HUES64 (cell line): Measurements from ENCODE around the gene ANKRD45.
"Not testable (repeated sequence)": the region's sequence is repeated elsewhere in the genome, so short reads cannot be mapped to it uniquely, and the experiment has no call there.

Experiments
- H3K27ac ChIP-seq: 2 replicates; pipeline ENCODE4 v1.7.0; 2013; ENCODE audit warnings: low read depth, low read length, inconsistent platforms
- H3K27me3 ChIP-seq: 2 replicates; pipeline ENCODE4 v1.6.1; 2013; ENCODE audit warnings: mild to moderate bottlenecking, low read length; ENCODE audit not compliant: insufficient read depth
- H3K36me3 ChIP-seq: 2 replicates; pipeline ENCODE4 v1.6.1; 2013; ENCODE audit warnings: mild to moderate bottlenecking, low read length; ENCODE audit not compliant: insufficient read depth
- H3K4me1 ChIP-seq: 2 replicates; pipeline ENCODE4 v1.6.1; 2013; ENCODE audit warnings: mild to moderate bottlenecking, low read length, moderate library complexity; ENCODE audit not compliant: insufficient read depth
- H3K4me3 ChIP-seq: 2 replicates; pipeline ENCODE4 v1.5.1; 2013; ENCODE audit warnings: mild to moderate bottlenecking, low read length, moderate library complexity
- H3K9ac ChIP-seq: 2 replicates; pipeline ENCODE4 v1.6.1; 2013; ENCODE audit warnings: mild to moderate bottlenecking, low read depth, low read length
- H3K9me3 ChIP-seq: 2 replicates; pipeline ENCODE4 v1.6.1; 2013; ENCODE audit warnings: low read depth, low read length; ENCODE audit not compliant: insufficient read depth
- WGBS: fragments of 150-250, 120-280 bp; methylation state at CpG from one replicate; pipeline ENCODE4 v1.1.7; 2013; ENCODE audit warnings: missing lambda C conversion rate; 5-methylcytosine and 5-hydroxymethylcytosine counted together

ANKRD45 gene

DNA sequence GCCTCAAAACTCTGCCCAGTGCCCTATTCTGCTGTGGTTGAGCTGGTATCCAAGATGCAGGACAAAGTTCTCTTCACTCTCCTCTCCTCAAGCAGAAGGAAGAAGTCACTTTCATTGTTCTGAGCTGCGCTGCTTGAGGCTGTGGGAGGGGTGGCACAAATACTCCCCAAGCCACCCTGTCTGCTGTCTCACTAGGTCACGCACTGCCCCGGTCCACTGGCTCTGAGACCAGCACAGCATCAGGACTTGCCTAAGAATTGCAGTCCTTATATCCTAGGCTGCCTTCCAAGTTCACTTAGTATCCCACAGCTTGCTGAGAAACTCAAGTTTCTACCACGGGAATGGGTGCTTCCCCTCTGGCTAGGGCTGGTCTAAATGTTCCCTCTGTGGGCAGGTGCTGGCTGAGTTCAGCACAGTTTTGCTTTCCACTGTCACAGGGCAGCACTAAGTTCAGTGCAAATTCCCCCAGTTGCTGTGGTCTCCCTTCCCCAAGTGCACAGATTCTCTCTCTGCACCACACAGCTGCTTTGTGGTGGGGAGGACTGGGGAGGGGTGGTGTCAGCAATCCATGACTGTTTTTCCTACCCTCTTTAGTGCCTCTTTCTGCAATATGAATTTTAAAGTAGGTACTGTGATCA lies 99.2 kb downstream of the ANKRD45 start:
- Histone ChIP-seq H3K9ac (no peak overlapping the region), H3K4me1 (no peaks in the 10 kb centered on the region), H3K4me3 (no peak overlapping the region), H3K36me3 (no peaks in the 10 kb centered on the region), H3K27me3 (no peaks in the 10 kb centered on the region), H3K27ac (no peak overlapping the region), H3K9me3 (no peaks in the 10 kb centered on the region)
- 83% methylated on average over 4 of the region's 4 CpGs for WGBS

DNA sequence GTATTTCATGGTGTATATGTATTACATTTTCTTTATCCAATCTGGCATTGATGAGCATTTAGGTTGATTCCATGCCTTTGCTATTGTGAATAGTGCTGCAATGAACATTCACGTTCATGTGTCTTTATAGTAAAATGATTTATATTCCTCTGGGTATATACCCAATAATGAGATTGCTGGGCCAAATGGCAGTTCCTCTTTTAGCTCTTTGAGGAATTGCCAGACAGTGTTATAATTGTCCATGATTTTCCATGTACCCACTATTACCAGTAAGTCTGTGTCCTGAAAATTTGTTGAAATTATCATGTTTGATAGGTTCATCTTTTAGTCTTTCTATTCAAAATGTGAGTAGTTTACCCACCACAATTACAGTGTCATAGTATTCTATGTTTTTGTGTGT lies 101.2 kb downstream of the ANKRD45 start:
- Histone ChIP-seq H3K27me3 (no peaks in the 10 kb centered on the region), H3K9me3 (no peaks in the 10 kb centered on the region), H3K4me1 (no peaks in the 10 kb centered on the region), H3K27ac (no peak overlapping the region), H3K36me3 (no peaks in the 10 kb centered on the region), H3K4me3 (no peak overlapping the region), H3K9ac (no peak overlapping the region)
- 100% methylated on average over 1 of the region's 1 CpG for WGBS

DNA sequence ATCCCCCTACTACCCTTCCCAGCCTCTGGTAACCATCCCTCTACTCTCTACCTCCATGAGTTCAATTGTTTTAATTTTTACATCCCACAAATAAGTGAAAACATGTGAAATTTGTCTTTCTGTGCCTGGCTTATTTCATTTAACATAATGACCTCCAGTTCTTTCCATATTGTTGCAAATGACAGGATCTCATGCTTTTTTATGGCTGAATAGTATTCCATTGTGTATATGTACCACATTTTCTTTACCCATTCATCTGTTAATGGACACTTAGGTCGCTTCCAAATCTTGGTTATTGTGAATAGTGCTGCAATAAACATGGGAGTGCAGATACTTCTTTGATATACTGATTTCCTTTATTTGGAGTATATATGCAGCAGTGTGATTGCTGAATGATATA lies 105.8 kb downstream of the ANKRD45 start:
- not testable (repeated sequence) for H3K4me1 ChIP-seq, H3K4me3 ChIP-seq, H3K36me3 ChIP-seq, H3K9me3 ChIP-seq, H3K27me3 ChIP-seq, H3K9ac ChIP-seq, H3K27ac ChIP-seq
- WGBS, result 83% methylated on average over 1 of the region's 1 CpG

DNA sequence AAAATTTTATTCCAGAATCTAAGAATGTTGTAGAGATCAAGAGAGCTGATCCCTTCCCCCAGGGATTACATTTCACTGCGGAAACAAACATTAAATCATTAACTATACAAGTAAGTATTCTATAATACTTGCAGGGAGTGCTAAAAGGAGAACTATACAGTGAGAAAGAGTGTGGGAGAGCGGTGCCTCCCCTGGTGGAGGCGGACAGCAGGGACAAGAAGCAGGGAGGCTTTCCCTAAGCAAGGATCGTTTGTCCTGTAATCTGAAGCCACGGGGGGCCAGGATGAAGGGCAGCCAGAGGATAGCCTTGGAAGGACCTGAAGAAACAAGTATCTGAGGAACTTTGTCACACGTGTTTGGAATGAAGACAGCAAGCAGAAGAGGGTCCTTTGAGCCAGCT lies 106.8 kb downstream of the ANKRD45 start:
- Histone ChIP-seq H3K4me3 (no peak overlapping the region), H3K9ac (no peak overlapping the region), H3K27ac (no peak overlapping the region), H3K27me3 (no peaks in the 10 kb centered on the region), H3K4me1 (no peaks in the 10 kb centered on the region), H3K36me3 (no peaks in the 10 kb centered on the region), H3K9me3 (no peaks in the 10 kb centered on the region)
- WGBS, result 70% methylated on average over 5 of the region's 6 CpGs

DNA sequence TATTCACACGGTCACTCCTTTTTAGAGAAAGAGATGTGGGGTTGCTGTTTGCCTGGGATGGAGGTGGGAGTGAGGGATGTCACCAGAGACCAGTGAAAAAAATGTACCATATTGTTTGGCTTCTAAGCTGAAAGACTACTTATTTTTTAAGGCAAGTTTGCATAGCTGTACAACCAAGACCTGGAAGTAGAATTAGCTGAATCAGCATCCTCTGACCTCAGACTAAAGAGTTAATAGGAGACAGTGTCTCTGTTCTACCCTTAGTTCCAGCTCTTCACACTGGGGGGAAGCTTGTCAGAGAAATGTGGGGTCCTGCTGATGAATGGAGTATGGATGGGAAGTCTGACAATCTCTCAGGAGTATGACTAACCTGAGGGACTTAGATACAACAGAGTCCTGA lies 108.4 kb downstream of the ANKRD45 start:
- H3K9ac ChIP-seq, result no peak overlapping the region
- no peak overlapping the region for H3K4me3 ChIP-seq
- 100% methylated on average over 1 of the region's 1 CpG for WGBS
- no peaks in the 10 kb centered on the region for H3K27me3 ChIP-seq
- no peaks in the 10 kb centered on the region for H3K4me1 ChIP-seq
- no peaks in the 10 kb centered on the region for H3K36me3 ChIP-seq
- H3K27ac ChIP-seq, result no peak overlapping the region
- H3K9me3 ChIP-seq, result no peaks in the 10 kb centered on the region

DNA sequence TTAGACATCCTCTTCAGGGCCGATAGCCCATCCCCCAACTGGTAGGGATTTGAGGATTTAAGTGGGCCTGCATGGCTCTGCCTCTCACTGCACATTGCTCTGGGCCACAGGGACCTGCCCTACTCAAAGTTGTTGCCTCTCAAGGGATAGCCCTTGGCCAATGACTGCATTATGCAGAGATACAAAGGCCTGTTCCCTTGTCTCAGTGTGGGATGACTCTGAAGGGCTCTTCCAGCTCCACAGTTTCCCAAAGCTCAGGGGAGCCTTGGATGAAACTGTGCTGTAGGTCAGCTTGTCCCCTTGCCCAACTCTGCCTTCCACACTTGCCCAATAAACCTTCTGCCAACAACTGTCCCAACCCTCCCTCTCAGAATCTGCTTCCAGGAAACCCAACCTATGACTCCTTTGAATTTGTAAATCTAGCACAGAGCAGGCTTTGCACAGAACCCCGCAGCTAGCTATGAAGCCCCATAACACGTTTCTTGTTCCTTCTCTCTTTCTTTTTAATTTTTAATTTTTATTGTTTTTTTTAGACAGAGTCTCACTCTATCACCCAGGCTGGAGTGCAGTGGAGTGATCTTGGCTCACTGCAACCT lies 109.3 kb downstream of the ANKRD45 start:
- H3K27ac ChIP-seq, result no peak overlapping the region
- no peak overlapping the region for H3K4me3 ChIP-seq
- no peaks in the 10 kb centered on the region for H3K4me1 ChIP-seq
- no peaks in the 10 kb centered on the region for H3K36me3 ChIP-seq
- H3K9me3 ChIP-seq, result no peaks in the 10 kb centered on the region
- no peak overlapping the region for H3K9ac ChIP-seq
- H3K27me3 ChIP-seq, result no peaks in the 10 kb centered on the region
- 92% methylated on average over 2 of the region's 3 CpGs for WGBS
